Endothelial cell (in vitro differentiated cells): ENCODE results near the gene TADA2A. TPM values are rescaled to one million over a fixed set of nuclear protein-coding genes. Genes with fewer than 3 reads are reported as not detected.
A peak's percentile ranks its signal among the peaks of the same experiment; 100 is the strongest.

Source experiments
- DNase-seq: peaks from one replicate; pipeline ENCODE4 v3.0.0; 2021; ENCODE audit warnings: low spot score
- H3K27ac Mint-ChIP-seq: one replicate; pipeline ENCODE4 v1.8.0; 2021; ENCODE audit warnings: mixed read lengths, inconsistent platforms; ENCODE audit not compliant: unreplicated experiment
- H3K27me3 Mint-ChIP-seq: one replicate; pipeline ENCODE4 v1.8.0; 2021; ENCODE audit warnings: mild to moderate bottlenecking, moderate library complexity, mixed read lengths, inconsistent platforms; ENCODE audit not compliant: unreplicated experiment
- H3K36me3 Mint-ChIP-seq: one replicate; pipeline ENCODE4 v1.8.0; 2021; ENCODE audit warnings: mild to moderate bottlenecking, low read depth, mixed read lengths, inconsistent platforms; ENCODE audit not compliant: unreplicated experiment
- H3K4me1 Mint-ChIP-seq: one replicate; pipeline ENCODE4 v1.8.0; 2021; ENCODE audit warnings: mild to moderate bottlenecking, mixed read lengths, inconsistent platforms; ENCODE audit not compliant: unreplicated experiment
- H3K4me3 Mint-ChIP-seq: one replicate; pipeline ENCODE4 v1.8.0; 2021; ENCODE audit warnings: mild to moderate bottlenecking, mixed read lengths, inconsistent platforms; ENCODE audit not compliant: unreplicated experiment
- H3K9me3 Mint-ChIP-seq: one replicate; pipeline ENCODE4 v1.8.0; 2021; ENCODE audit warnings: mixed read lengths, inconsistent platforms; ENCODE audit not compliant: unreplicated experiment
- total RNA-seq: library from RNA; stranded (reverse); fragmentation: NEBNext Ultra II Directional; extraction: Animal tissue kit (Norgen Biotek cat#: 25700); gene quantifications from one replicate; pipeline ENCODE4 v1.2.1, GENCODE V29; 2021; ENCODE audit not compliant: unreplicated experiment
- TF ChIP-seq, protein P1 (sequence below): fragments of 200-600 bp; sonication (generic); IDR thresholded peaks from one replicate; pipeline ENCODE4 v1.5.0; 2021; ENCODE audit warnings: antibody characterized with exemption; ENCODE audit not compliant: unreplicated experiment

TADA2A gene
- total RNA-seq, 1 donor from 2014 or later, result 24.7 TPM

DNA sequence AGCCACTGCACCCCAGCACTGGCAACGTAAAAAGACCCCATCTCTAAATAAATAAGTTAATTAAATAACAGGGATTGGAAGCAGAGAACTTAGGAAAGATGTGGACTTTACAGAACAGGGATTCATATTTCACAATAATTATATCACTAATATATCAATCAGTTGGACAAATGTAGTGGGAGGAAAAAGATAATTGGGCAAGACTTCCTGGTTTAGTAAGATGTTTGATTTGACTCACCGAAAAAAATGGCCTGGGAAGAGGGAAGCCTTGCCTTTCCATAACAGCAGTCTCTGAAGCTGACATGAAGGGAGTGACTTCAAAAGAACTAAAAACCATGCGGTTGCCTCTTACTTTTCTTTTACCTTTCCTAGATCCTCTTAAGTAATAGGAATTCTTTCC, 46.1 kb upstream of the TADA2A start:
- no peak overlapping the region for H3K27ac Mint-ChIP-seq
- no peaks in the 10 kb centered on the region for H3K9me3 Mint-ChIP-seq
- DNase-seq, result no peak
- H3K4me3 Mint-ChIP-seq, result no peak overlapping the region
- H3K36me3 Mint-ChIP-seq, result no peaks in the 10 kb centered on the region
- H3K4me1 Mint-ChIP-seq, result peaks cover 23% of the 10 kb centered on the region
- peaks cover 5% of the 10 kb centered on the region for H3K27me3 Mint-ChIP-seq
- TF ChIP-seq, protein P1, sequence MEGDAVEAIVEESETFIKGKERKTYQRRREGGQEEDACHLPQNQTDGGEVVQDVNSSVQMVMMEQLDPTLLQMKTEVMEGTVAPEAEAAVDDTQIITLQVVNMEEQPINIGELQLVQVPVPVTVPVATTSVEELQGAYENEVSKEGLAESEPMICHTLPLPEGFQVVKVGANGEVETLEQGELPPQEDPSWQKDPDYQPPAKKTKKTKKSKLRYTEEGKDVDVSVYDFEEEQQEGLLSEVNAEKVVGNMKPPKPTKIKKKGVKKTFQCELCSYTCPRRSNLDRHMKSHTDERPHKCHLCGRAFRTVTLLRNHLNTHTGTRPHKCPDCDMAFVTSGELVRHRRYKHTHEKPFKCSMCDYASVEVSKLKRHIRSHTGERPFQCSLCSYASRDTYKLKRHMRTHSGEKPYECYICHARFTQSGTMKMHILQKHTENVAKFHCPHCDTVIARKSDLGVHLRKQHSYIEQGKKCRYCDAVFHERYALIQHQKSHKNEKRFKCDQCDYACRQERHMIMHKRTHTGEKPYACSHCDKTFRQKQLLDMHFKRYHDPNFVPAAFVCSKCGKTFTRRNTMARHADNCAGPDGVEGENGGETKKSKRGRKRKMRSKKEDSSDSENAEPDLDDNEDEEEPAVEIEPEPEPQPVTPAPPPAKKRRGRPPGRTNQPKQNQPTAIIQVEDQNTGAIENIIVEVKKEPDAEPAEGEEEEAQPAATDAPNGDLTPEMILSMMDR, result no peak

DNA sequence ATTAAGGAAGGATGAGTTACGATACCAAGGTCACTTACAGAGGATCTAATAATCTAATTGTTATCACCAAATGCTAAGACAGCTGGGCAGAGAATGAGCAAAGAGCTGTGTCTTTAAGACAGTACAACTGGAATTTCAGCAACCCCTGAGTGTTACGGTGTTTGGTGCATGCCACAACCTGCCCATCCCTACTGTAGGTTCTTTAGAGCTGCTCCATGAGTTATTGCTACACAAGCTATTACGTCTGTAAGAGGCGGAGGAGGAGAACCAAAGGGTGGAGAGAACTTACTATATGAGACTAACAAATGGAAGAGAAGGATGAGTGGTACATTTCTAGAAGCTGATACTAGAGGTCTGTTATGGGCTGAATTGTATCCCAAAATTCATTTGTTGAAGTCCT, 45.1 kb upstream of the TADA2A start:
- no peak for DNase-seq
- no peak overlapping the region for H3K4me3 Mint-ChIP-seq

DNA sequence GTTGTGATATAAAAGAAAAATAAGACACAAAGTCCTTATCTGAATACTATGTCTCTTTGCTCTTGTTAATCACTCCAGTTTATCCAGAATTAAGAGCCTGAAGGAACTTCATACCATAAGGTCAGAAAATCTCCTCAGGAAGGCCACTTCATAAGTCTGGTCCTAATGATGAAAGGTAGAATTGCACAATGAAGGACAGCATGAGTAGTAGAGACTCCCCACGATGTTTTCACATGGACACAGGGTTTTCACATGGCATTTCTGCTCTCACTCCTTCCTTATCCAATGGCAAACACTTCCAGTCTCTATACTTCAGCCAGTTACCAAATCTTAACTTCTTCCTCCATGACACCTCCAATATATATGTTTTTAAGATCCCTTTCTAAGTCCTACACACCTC, 41.1 kb upstream of the TADA2A start:
- H3K27me3 Mint-ChIP-seq, result no peaks in the 10 kb centered on the region
- no peak overlapping the region for H3K4me3 Mint-ChIP-seq
- no peaks in the 10 kb centered on the region for H3K9me3 Mint-ChIP-seq
- H3K36me3 Mint-ChIP-seq, result no peaks in the 10 kb centered on the region
- no peak overlapping the region for H3K27ac Mint-ChIP-seq
- H3K4me1 Mint-ChIP-seq, result peaks cover 2% of the 10 kb centered on the region
- TF ChIP-seq, protein P1, result no peak
- no peak for DNase-seq

More for the DNA sequence above, 45.1 kb upstream of the TADA2A start:
- TF ChIP-seq, protein P1, result no peak
- Mint-ChIP-seq H3K27ac (no peak overlapping the region), H3K27me3 (peaks cover 5% of the 10 kb centered on the region), H3K4me1 (peaks cover 23% of the 10 kb centered on the region), H3K36me3 (no peaks in the 10 kb centered on the region), H3K9me3 (no peaks in the 10 kb centered on the region)

GRCh38 chr17:37368577-37368976, 38.1 kb upstream of the TADA2A start:
- Mint-ChIP-seq H3K4me1 (no peaks in the 10 kb centered on the region), H3K9me3 (no peaks in the 10 kb centered on the region), H3K27ac (no peak overlapping the region), H3K4me3 (no peak overlapping the region), H3K27me3 (no peaks in the 10 kb centered on the region), H3K36me3 (no peaks in the 10 kb centered on the region)
- TF ChIP-seq, protein P1, result no peak
- no peak for DNase-seq

DNA sequence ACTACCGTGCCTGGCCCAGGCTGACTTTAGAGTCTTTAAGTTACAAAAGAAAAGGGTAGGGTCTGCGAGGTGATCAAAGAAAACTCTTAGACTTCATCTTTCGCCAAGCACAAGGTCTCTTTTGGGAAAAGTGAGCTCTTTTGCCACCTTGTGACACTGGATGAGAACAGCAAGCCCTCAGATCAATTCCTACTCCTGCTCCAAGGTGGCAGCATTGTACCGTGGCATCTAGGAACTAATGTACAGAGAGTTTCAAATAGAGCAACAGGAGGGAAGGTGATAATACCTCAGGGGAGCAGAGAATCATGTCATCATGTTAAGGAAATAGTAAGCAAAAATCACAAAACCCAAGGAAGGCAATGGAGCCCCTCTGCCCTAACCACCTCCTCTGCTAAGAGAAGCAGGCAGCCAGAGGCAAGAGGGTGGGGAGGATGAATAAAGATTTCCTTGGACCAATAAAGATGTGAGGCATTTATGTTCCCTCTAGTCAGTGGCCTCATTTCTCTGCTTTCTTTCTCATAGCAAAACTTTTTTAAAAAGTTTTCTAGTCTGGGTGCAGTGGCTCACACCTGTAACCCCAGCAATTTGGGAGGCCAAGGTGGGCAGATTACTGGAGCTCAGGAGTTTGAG, 33.0 kb upstream of the TADA2A start:
- Mint-ChIP-seq H3K27me3 (no peaks in the 10 kb centered on the region), H3K4me3 (no peak overlapping the region), H3K4me1 (no peaks in the 10 kb centered on the region), H3K27ac (no peak overlapping the region), H3K9me3 (no peaks in the 10 kb centered on the region), H3K36me3 (no peaks in the 10 kb centered on the region)
- TF ChIP-seq, protein P1, result peak; percentile 58
- peak; percentile 63 for DNase-seq
